ENCODE data around the gene TFAP2B. TPM values are rescaled to one million over a fixed set of nuclear protein-coding genes. Genes with fewer than 3 reads are reported as not detected.

TFAP2B gene
- total and polyA plus RNA-seq, 2 donors (not counting 1 experiment from before 2014, with no cell fraction given) = not detected

DNA sequence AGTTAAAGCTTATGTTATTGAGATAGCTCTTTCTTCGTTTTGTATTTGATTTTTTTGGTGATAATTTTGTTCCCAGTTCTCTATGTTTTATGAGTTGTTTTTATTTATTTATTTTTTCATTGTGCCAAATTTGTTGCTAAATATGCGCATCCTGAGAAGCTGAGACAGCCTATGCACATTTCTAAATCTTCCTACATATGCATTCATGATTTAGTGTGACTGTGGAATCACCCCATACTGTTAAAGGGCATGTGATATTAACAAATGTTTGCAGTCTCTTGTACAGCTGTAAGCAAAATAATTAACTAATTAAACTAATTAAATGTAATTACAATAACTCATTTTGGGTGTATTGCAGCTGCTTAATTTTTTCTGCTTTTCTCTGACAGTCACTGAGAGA is 10.4 kb downstream of the TFAP2B start:
- H3K36me3 ChIP-seq (ENCODE audit: control insufficient read depth, insufficient read depth, low read length) = no peaks in the 10 kb centered on the region
- DNase-seq (ENCODE audit: low read depth in 2 of 2) = no peak
- H3K4me1 ChIP-seq (ENCODE audit: control insufficient read depth, extremely low read depth, insufficient read depth, low read length) = no peaks in the 10 kb centered on the region
- no peaks in the 10 kb centered on the region for H4K20me1 ChIP-seq (ENCODE audit: control insufficient read depth, extremely low read depth, insufficient read depth, low read length)
- no peaks in the 10 kb centered on the region for H3K79me2 ChIP-seq (ENCODE audit: control insufficient read depth, insufficient read depth, low read length)
- no peak overlapping the region for H3K9ac ChIP-seq (ENCODE audit: insufficient read depth, low read length)
- TF ChIP-seq EZH2 (IDR thresholded peaks at IDR 0.05; ENCODE audit: low read length, missing control alignments) (no peak), CTCF (conservative IDR thresholded peaks at IDR 0.05 in 1 of 2, IDR thresholded peaks at IDR 0.05 in 1 of 2; ENCODE audit: low read depth in 1 of 2, low read length in 2 of 2) (no peak)
- peaks cover 6% of the 10 kb centered on the region for H3K27me3 ChIP-seq (ENCODE audit: control insufficient read depth, insufficient read depth, low read length)
- H3K4me2 ChIP-seq (ENCODE audit: extremely low read depth, insufficient read depth, low read length) = no peak overlapping the region
- no peak overlapping the region for H2AFZ ChIP-seq (ENCODE audit: low read length)
- H3K9me3 ChIP-seq (ENCODE audit: control insufficient read depth, insufficient read depth, low read depth, low read length) = no peaks in the 10 kb centered on the region
- no peak overlapping the region for H3K4me3 ChIP-seq (replicated peaks in 1 of 4; ENCODE audit: control extremely low read depth in 1 of 4, insufficient read depth in 1 of 4, low read depth in 3 of 4, low read length in 4 of 4)
- H3K27ac ChIP-seq (ENCODE audit: insufficient read depth, low read length) = no peak overlapping the region

GRCh38 chr6:50829898-50830444 is 11.3 kb downstream of the TFAP2B start:
- H3K4me1 ChIP-seq (ENCODE audit: control insufficient read depth, extremely low read depth, insufficient read depth, low read length) = no peaks in the 10 kb centered on the region
- H3K9me3 ChIP-seq (ENCODE audit: control insufficient read depth, insufficient read depth, low read depth, low read length) = no peaks in the 10 kb centered on the region
- H3K4me3 ChIP-seq (replicated peaks in 1 of 4; ENCODE audit: control extremely low read depth in 1 of 4, insufficient read depth in 1 of 4, low read depth in 3 of 4, low read length in 4 of 4) = no peak overlapping the region
- H2AFZ ChIP-seq (ENCODE audit: low read length) = no peak overlapping the region
- no peak overlapping the region for H3K9ac ChIP-seq (ENCODE audit: insufficient read depth, low read length)
- H3K27me3 ChIP-seq (ENCODE audit: control insufficient read depth, insufficient read depth, low read length) = peaks cover 4% of the 10 kb centered on the region
- TF ChIP-seq EZH2 (IDR thresholded peaks at IDR 0.05; ENCODE audit: low read length, missing control alignments) (no peak), CTCF (conservative IDR thresholded peaks at IDR 0.05 in 1 of 2, IDR thresholded peaks at IDR 0.05 in 1 of 2; ENCODE audit: low read depth in 1 of 2, low read length in 2 of 2) (no peak)
- H4K20me1 ChIP-seq (ENCODE audit: control insufficient read depth, extremely low read depth, insufficient read depth, low read length) = no peaks in the 10 kb centered on the region
- no peaks in the 10 kb centered on the region for H3K79me2 ChIP-seq (ENCODE audit: control insufficient read depth, insufficient read depth, low read length)
- no peak for DNase-seq (ENCODE audit: low read depth in 2 of 2)
- no peak overlapping the region for H3K4me2 ChIP-seq (ENCODE audit: extremely low read depth, insufficient read depth, low read length)
- no peaks in the 10 kb centered on the region for H3K36me3 ChIP-seq (ENCODE audit: control insufficient read depth, insufficient read depth, low read length)
- H3K27ac ChIP-seq (ENCODE audit: insufficient read depth, low read length) = no peak overlapping the region

DNA sequence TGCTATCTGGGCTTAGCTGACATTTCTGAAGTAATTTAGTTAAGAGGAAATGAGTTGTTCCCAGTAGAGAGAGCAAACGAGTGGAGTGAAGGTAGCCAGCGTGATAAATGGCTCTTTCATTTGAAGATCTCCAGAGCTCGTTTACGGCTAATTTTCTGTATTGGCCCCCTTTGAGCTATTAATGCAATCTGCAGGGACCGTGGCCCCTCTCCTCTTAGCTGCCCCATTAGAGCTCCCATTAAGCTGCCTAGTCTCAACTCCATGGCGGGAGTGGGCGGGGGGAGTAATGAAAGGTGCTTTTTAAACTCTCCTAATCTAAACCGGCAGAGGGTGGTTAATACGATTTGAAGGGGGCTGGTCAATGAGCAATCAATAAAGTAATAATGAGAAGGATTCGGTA is 12.5 kb downstream of the TFAP2B start:
- no peak for DNase-seq (ENCODE audit: low read depth in 2 of 2)
- Histone ChIP-seq H3K27ac (ENCODE audit: insufficient read depth, low read length) (no peak overlapping the region), H3K79me2 (ENCODE audit: control insufficient read depth, insufficient read depth, low read length) (no peaks in the 10 kb centered on the region), H2AFZ (ENCODE audit: low read length) (no peak overlapping the region), H3K27me3 (ENCODE audit: control insufficient read depth, insufficient read depth, low read length) (no peaks in the 10 kb centered on the region), H3K9ac (ENCODE audit: insufficient read depth, low read length) (no peak overlapping the region), H3K9me3 (ENCODE audit: control insufficient read depth, insufficient read depth, low read depth, low read length) (no peaks in the 10 kb centered on the region), H3K4me2 (ENCODE audit: extremely low read depth, insufficient read depth, low read length) (no peak overlapping the region), H3K4me1 (ENCODE audit: control insufficient read depth, extremely low read depth, insufficient read depth, low read length) (no peaks in the 10 kb centered on the region), H3K4me3 (replicated peaks in 1 of 4; ENCODE audit: control extremely low read depth in 1 of 4, insufficient read depth in 1 of 4, low read depth in 3 of 4, low read length in 4 of 4) (no peak overlapping the region), H4K20me1 (ENCODE audit: control insufficient read depth, extremely low read depth, insufficient read depth, low read length) (no peaks in the 10 kb centered on the region), H3K36me3 (ENCODE audit: control insufficient read depth, insufficient read depth, low read length) (no peaks in the 10 kb centered on the region)
- no peak for TF ChIP-seq CTCF (conservative IDR thresholded peaks at IDR 0.05 in 1 of 2, IDR thresholded peaks at IDR 0.05 in 1 of 2; ENCODE audit: low read depth in 1 of 2, low read length in 2 of 2)
- TF ChIP-seq EZH2 (IDR thresholded peaks at IDR 0.05; ENCODE audit: low read length, missing control alignments) = no peak

Data from fibroblast of lung (primary cell).